A673 (cell line): ENCODE measurements around the gene DUSP15.

Source experiments
- CTCF ChIP-seq: fragments of 300-800, 200-600 bp; sonication (generic); conservative IDR thresholded peaks from 2 replicates; pipeline ENCODE4 v1.5.1; 2017; ENCODE audit warnings: low read depth, mild to moderate bottlenecking, antibody characterized with exemption, low read length, moderate library complexity, mixed read lengths
- EZH2 ChIP-seq: fragments of 200-600 bp; sonication (generic); IDR thresholded peaks from 2 replicates; pipeline ENCODE4 v1.6.1; 2017; ENCODE audit warnings: borderline replicate concordance, low read depth, mild to moderate bottlenecking, mixed read lengths, antibody characterized with exemption, low read length; ENCODE audit not compliant: poor library complexity, severe bottlenecking

- no peak for TF ChIP-seq EZH2
- no peak for TF ChIP-seq CTCF
Measured at GRCh38 chr20:31881945-31882344, 11.6 kb upstream of the DUSP15 start.
